HTERT RPE-1 (cell line): ENCODE results near the gene LAMA1.
"Not testable (repeated sequence)": the region's sequence is repeated elsewhere in the genome, so short reads cannot be mapped to it uniquely, and the experiment has no call there.

ENCODE experiments used
- in situ Hi-C: fragments of 300-500 bp; cut with MboI; formaldehyde crosslinking; loops from 4 replicates; pipeline ENCODE4 v1.14.3; 2020; ENCODE audit warnings: low sequenced_read_pairs

The LAMA1 gene

GRCh38 chr18:7117390-7118355 lies at the start of gene LAMA1:
LAMA1 (minus strand) TSS chr18:7117797; CDS start chr18:7117720, 77 bp downstream.
- in situ Hi-C loops: no loop called here

- in situ Hi-C loops: no loop called here
Measured at GRCh38 chr18:7165846-7166393, 48.3 kb upstream of the LAMA1 start.

GRCh38 chr18:7164323-7165004 lies 46.9 kb upstream of the LAMA1 start:
- in situ Hi-C loops: no loop called here

- in situ Hi-C loops: no loop called here
Measured at GRCh38 chr18:7158216-7158615, 40.6 kb upstream of the LAMA1 start.

GRCh38 chr18:7157760-7158159 lies 40.2 kb upstream of the LAMA1 start:
- in situ Hi-C loops: no loop called here

GRCh38 chr18:7155887-7156286 lies 38.3 kb upstream of the LAMA1 start:
- in situ Hi-C loops: no loop called here

- in situ Hi-C loops: no loop called here
Measured at GRCh38 chr18:7155092-7155491, 37.5 kb upstream of the LAMA1 start.

GRCh38 chr18:7152440-7152839 lies 34.8 kb upstream of the LAMA1 start:
- in situ Hi-C loops: no loop called here

GRCh38 chr18:7147399-7147798 lies 29.8 kb upstream of the LAMA1 start:
- in situ Hi-C loops: no loop called here

GRCh38 chr18:7146067-7146466 lies 28.5 kb upstream of the LAMA1 start:
- in situ Hi-C loops: no loop called here

- in situ Hi-C loops: not testable (repeated sequence)
Measured at GRCh38 chr18:7144921-7145320, 27.3 kb upstream of the LAMA1 start.

- in situ Hi-C loops: no loop called here
Measured at GRCh38 chr18:7141287-7141686, 23.7 kb upstream of the LAMA1 start.

GRCh38 chr18:7139409-7139808 lies 21.8 kb upstream of the LAMA1 start:
- in situ Hi-C loops: no loop called here

GRCh38 chr18:7133181-7133580 lies 15.6 kb upstream of the LAMA1 start:
- in situ Hi-C loops: no loop called here

- in situ Hi-C loops: no loop called here
Measured at GRCh38 chr18:7132356-7133150, 15.0 kb upstream of the LAMA1 start.

- in situ Hi-C loops: no loop called here
Measured at GRCh38 chr18:7122376-7122775, 4.8 kb upstream of the LAMA1 start.

- in situ Hi-C loops: no loop called here
Measured at GRCh38 chr18:7116792-7117389, 706 bp downstream of the LAMA1 start.

- in situ Hi-C loops: no loop called here
Measured at GRCh38 chr18:7116001-7116730, 1.4 kb downstream of the LAMA1 start.

GRCh38 chr18:7112936-7113335 lies 4.7 kb downstream of the LAMA1 start:
- in situ Hi-C loops: no loop called here

- in situ Hi-C loops: no loop called here
Measured at GRCh38 chr18:7111134-7111533, 6.5 kb downstream of the LAMA1 start.
